Omental fat pad (tissue), 4 donors: ENCODE measurements around the gene NUBPL. TPM values are rescaled to one million over a fixed set of nuclear protein-coding genes. Genes with fewer than 3 reads are reported as not detected.
A peak's percentile ranks its signal among the peaks of the same experiment; 100 is the strongest.

ENCODE experiments used
- ATAC-seq: fragments of 150-250 bp; one replicate; pipeline ENCODE4 v1.9.1; 2016; ENCODE audit warnings: mild to moderate bottlenecking, moderate library complexity; ENCODE audit not compliant: low FRiP score
- DNase-seq: peaks from one replicate; pipeline ENCODE4 v3.0.0-alpha.2; 2019; ENCODE audit warnings: low spot score
- total RNA-seq, 4 donors: library from RNA; depleted of rRNA; stranded (reverse); fragments of >200 nt; gene quantifications; one replicate each; pipeline ENCODE4 v1.1.0, GENCODE V29; 2016
- TF ChIP-seq, protein P1 (sequence below), 3 donors: fragments of 450-650 bp; IDR thresholded peaks; one replicate each; pipeline ENCODE4 v1.5.1; 2016 to 2017; ENCODE audit warnings: antibody characterized with exemption in 3 of 3, mild to moderate bottlenecking in 3 of 3, moderate library complexity in 2 of 3

Gene NUBPL
- total RNA-seq, 4 donors from 2014 or later, result 9.0 to 12.9 (median 10.9) TPM

GRCh38 chr14:31770271-31770670, 209.1 kb downstream of the NUBPL start:
- peak; percentile 93 for ATAC-seq
- no peak for DNase-seq
- TF ChIP-seq, protein P1, sequence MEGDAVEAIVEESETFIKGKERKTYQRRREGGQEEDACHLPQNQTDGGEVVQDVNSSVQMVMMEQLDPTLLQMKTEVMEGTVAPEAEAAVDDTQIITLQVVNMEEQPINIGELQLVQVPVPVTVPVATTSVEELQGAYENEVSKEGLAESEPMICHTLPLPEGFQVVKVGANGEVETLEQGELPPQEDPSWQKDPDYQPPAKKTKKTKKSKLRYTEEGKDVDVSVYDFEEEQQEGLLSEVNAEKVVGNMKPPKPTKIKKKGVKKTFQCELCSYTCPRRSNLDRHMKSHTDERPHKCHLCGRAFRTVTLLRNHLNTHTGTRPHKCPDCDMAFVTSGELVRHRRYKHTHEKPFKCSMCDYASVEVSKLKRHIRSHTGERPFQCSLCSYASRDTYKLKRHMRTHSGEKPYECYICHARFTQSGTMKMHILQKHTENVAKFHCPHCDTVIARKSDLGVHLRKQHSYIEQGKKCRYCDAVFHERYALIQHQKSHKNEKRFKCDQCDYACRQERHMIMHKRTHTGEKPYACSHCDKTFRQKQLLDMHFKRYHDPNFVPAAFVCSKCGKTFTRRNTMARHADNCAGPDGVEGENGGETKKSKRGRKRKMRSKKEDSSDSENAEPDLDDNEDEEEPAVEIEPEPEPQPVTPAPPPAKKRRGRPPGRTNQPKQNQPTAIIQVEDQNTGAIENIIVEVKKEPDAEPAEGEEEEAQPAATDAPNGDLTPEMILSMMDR (IDR thresholded peaks at IDR 0.05), result no peak

DNA sequence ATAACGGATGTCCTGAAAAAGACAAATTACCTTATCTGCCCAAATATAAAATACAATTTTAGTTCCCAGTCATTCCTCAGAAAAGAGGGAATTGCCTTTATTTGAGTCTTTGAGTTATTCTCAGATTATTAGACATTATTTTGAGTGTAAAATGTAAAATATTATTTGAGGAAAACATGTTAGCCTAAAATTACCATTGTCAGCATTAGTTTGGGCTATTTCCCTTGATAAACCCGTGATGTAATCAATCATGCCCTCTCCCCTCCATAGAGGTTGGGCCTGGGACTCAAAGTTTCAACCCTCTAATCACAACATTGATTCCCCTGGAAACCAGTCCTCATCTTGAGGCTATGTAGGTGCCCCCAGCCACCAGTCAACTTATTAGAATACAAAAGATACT, 213.4 kb downstream of the NUBPL start:
- no peak for ATAC-seq
- TF ChIP-seq, protein P1 (IDR thresholded peaks at IDR 0.05), result no peak
- DNase-seq, result no peak

GRCh38 chr14:31777312-31777711, 216.1 kb downstream of the NUBPL start:
- TF ChIP-seq, protein P1 (IDR thresholded peaks at IDR 0.05), result no peak
- ATAC-seq (no peak), DNase-seq (no peak)

GRCh38 chr14:31781578-31781977, 220.4 kb downstream of the NUBPL start:
- ATAC-seq (no peak), DNase-seq (no peak)
- TF ChIP-seq, protein P1 (IDR thresholded peaks at IDR 0.05), result no peak

DNA sequence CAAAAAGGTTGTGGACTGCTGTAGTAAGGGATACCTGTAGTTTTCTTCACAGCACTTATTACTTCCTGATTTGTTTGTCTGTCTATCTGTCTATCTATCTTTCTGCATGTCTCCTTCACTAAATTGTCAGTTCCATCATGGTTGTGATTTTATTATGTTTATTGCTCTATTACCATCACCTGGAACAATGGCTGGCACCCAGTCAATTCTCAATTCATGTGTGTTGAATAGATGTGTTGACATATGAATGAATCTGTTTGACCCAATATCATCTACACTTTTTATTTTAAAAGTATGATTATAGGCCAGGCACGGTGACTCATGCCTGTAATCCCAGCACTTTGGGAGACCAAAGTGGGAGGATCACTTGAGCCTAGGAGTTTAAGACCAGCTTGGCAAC, 224.4 kb downstream of the NUBPL start:
- no peak for ATAC-seq
- DNase-seq, result no peak

GRCh38 chr14:31787377-31787776, 226.2 kb downstream of the NUBPL start:
- TF ChIP-seq, protein P1 (IDR thresholded peaks at IDR 0.05), result no peak
- ATAC-seq, result no peak
- DNase-seq, result no peak

More for the DNA sequence above, 224.4 kb downstream of the NUBPL start:
- TF ChIP-seq, protein P1 (IDR thresholded peaks at IDR 0.05), result no peak

- TF ChIP-seq, protein P1 (IDR thresholded peaks at IDR 0.05), result no peak
- ATAC-seq (no peak), DNase-seq (no peak)
Observed at GRCh38 chr14:31788340-31788739, 227.1 kb downstream of the NUBPL start.
